Transverse colon (tissue), 4 donors: ENCODE measurements around the gene WAPL. TPM values are rescaled to one million over a fixed set of nuclear protein-coding genes. Genes with fewer than 3 reads are reported as not detected.

Experiments
- DNase-seq: peaks from one replicate; pipeline ENCODE4 v3.0.0-alpha.2; 2019
- H3K27ac ChIP-seq, 4 donors: fragments of 200-600 bp; sonication (generic); 2 replicates each; pipeline ENCODE4 v1.5.1; 2016 to 2018; ENCODE audit warnings: inconsistent platforms in 4 of 4
- H3K27me3 ChIP-seq: fragments of 200-600 bp; sonication (generic); 2 replicates; pipeline ENCODE4 v1.5.1; 2017; ENCODE audit warnings: inconsistent platforms
- H3K36me3 ChIP-seq, 4 donors: fragments of 200-600 bp; sonication (generic); 2 replicates each; pipeline ENCODE4 v1.5.1; 2017 to 2019; ENCODE audit warnings: inconsistent platforms in 4 of 4
- H3K4me1 ChIP-seq, 4 donors: fragments of 200-600 bp; sonication (generic); 2 replicates each; pipeline ENCODE4 v1.5.1; 2017 to 2020; ENCODE audit warnings: inconsistent platforms in 4 of 4
- H3K4me3 ChIP-seq, 4 donors: fragments of 200-600 bp; sonication (generic); 1 replicate in 1 of 4; 2 replicates in 3 of 4; pipeline versions ENCODE4 v1.5.1 to v1.6.1; 2017 to 2019; ENCODE audit warnings: inconsistent platforms in 4 of 4
- H3K9me3 ChIP-seq, 2 donors: fragments of 200-600 bp; sonication (generic); 2 replicates each; pipeline ENCODE4 v1.5.1; 2017 to 2019; ENCODE audit warnings: inconsistent platforms in 2 of 2
- CTCF ChIP-seq, 5 experiments: fragments of 200-600 bp in 3 of 5; fragments of 450-650 bp in 2 of 5; sonication (generic) in 3 of 5; IDR thresholded peaks; 1 replicate in 2 of 5; 2 replicates in 3 of 5; pipeline ENCODE4 v1.5.1; 2016 to 2017; ENCODE audit warnings: antibody characterized with exemption in 5 of 5, inconsistent platforms in 3 of 5, mild to moderate bottlenecking in 2 of 5, moderate library complexity in 1 of 5
- EP300 ChIP-seq: sonication (generic); formaldehyde crosslinking; IDR thresholded peaks from one replicate; pipeline ENCODE4 v1.6.1; 2017; ENCODE audit warnings: antibody characterized with exemption, low read depth
- POLR2A ChIP-seq: fragments of 450-650 bp; IDR thresholded peaks from one replicate; pipeline ENCODE4 v1.6.1; 2016; ENCODE audit warnings: antibody characterized with exemption, mild to moderate bottlenecking, moderate library complexity
- POLR2AphosphoS5 ChIP-seq, 3 donors: sonication (generic); formaldehyde crosslinking; IDR thresholded peaks; one replicate each; pipeline ENCODE4 v1.6.1; 2016; ENCODE audit warnings: antibody characterized with exemption in 3 of 3
- WGBS, 2 donors: methylation state at CpG; one replicate each; pipeline ENCODE4 v1.1.5; 2018; ENCODE audit warnings: low coverage in 1 of 2; 5-methylcytosine and 5-hydroxymethylcytosine counted together
- in situ Hi-C, 4 donors: fragments of 200-750 bp; cut with MboI; loops; one replicate each; pipeline versions ENCODE4 v1.15.0 to v1.15.1; 2017; ENCODE audit warnings: low sequenced_read_pairs in 3 of 4, low pct_ligation_motif_present in 1 of 4, low pct_unique_long_range_greater_than_20kb in 1 of 4
- intact Hi-C: fragments of 100-400 bp; cut with DNase I; formaldehyde crosslinking; loops from one replicate; pipeline ENCODE4 v1.15.1; 2023; ENCODE audit warnings: low total_unique reads
- total RNA-seq, 4 donors: library from RNA; depleted of rRNA; stranded (reverse); fragments of >200 nt; gene quantifications; one replicate each; pipeline ENCODE4 v1.1.0, GENCODE V29; 2016

The WAPL gene
- total RNA-seq, 4 donors from 2014 or later, result 26.6 to 71.4 (median 41.0) TPM

- no peaks in the 10 kb centered on the region for H3K36me3 ChIP-seq
- H3K27me3 ChIP-seq, result no peaks in the 10 kb centered on the region
- in situ Hi-C loops, result no loop called here
- no peak overlapping the region for H3K4me3 ChIP-seq
- no peak for DNase-seq
- no peaks in the 10 kb centered on the region for H3K9me3 ChIP-seq
- 57 to 71% methylated on average over 4 to 5 of the region's 5 CpGs for WGBS, 2 donors
- no peak overlapping the region for H3K27ac ChIP-seq
- H3K4me1 ChIP-seq, result no peaks in the 10 kb centered on the region
- intact Hi-C loops, result no loop called here
- no peak for TF ChIP-seq CTCF (IDR thresholded peaks at IDR 0.05)
- TF ChIP-seq POLR2A, result no peak
- no peak for TF ChIP-seq POLR2AphosphoS5 (IDR thresholded peaks at IDR 0.05)
- TF ChIP-seq EP300, result no peak
These were observed 97.9 kb downstream of the WAPL start for GRCh38 chr10:86423739-86424138.

- no peak overlapping the region for H3K27ac ChIP-seq
- no peak for DNase-seq
- H3K36me3 ChIP-seq, result no peaks in the 10 kb centered on the region
- TF ChIP-seq CTCF (IDR thresholded peaks at IDR 0.05) (no peak), POLR2A (no peak)
- in situ Hi-C loops (no loop called here), intact Hi-C loops (no loop called here)
- 55 to 67% methylated on average over 1 to 2 of the region's 2 CpGs for WGBS, 2 donors
- no peaks in the 10 kb centered on the region for H3K27me3 ChIP-seq
- no peak overlapping the region for H3K4me3 ChIP-seq
- no peaks in the 10 kb centered on the region for H3K4me1 ChIP-seq
- H3K9me3 ChIP-seq, result no peaks in the 10 kb centered on the region
These were observed 102.5 kb downstream of the WAPL start for GRCh38 chr10:86419101-86419500.

- in situ Hi-C loops (no loop called here), intact Hi-C loops (no loop called here)
- no peak overlapping the region for H3K27ac ChIP-seq
These were observed 106.0 kb downstream of the WAPL start for GRCh38 chr10:86415583-86415982.

GRCh38 chr10:86415116-86415515 is 106.5 kb downstream of the WAPL start:
- Histone ChIP-seq H3K9me3 (no peaks in the 10 kb centered on the region), H3K4me1 (peaks cover 4 to 28% (median 12%) of the 10 kb centered on the region in 4 donors), H3K36me3 (no peaks in the 10 kb centered on the region), H3K4me3 (no peak overlapping the region), H3K27ac (no peak overlapping the region), H3K27me3 (no peaks in the 10 kb centered on the region)
- 61 to 78% methylated on average over 2 to 3 of the region's 3 CpGs for WGBS, 2 donors
- intact Hi-C loops (no loop called here), in situ Hi-C loops (no loop called here)
- DNase-seq, result no peak
- TF ChIP-seq CTCF (IDR thresholded peaks at IDR 0.05) (no peak), POLR2AphosphoS5 (IDR thresholded peaks at IDR 0.05) (no peak), EP300 (no peak), POLR2A (no peak)

More at GRCh38 chr10:86415583-86415982, 106.0 kb downstream of the WAPL start:
- Histone ChIP-seq H3K4me1 (peaks cover 4 to 28% (median 12%) of the 10 kb centered on the region in 4 donors), H3K36me3 (no peaks in the 10 kb centered on the region), H3K27me3 (no peaks in the 10 kb centered on the region), H3K4me3 (no peak overlapping the region), H3K9me3 (no peaks in the 10 kb centered on the region)
- TF ChIP-seq CTCF (IDR thresholded peaks at IDR 0.05) (no peak), EP300 (no peak), POLR2A (no peak), POLR2AphosphoS5 (IDR thresholded peaks at IDR 0.05) (no peak)
- WGBS, 2 donors, result 45 to 72% methylated on average over 5 of the region's 5 CpGs
- DNase-seq, result no peak
